HepG2 (cell line): ENCODE measurements around the gene RSPRY1. TPM values are rescaled to one million over a fixed set of nuclear protein-coding genes. Genes with fewer than 3 reads are reported as not detected.

Experiments used
- ARID2 ChIP-seq: sonication (generic); formaldehyde crosslinking; IDR thresholded peaks from 2 replicates; pipeline ENCODE4 v1.8.1; 2022; ENCODE audit warnings: mild to moderate bottlenecking, missing genetic modification reagents, borderline replicate concordance
- ELF3 ChIP-seq: IDR thresholded peaks from 2 replicates; pipeline ENCODE4 v1.6.1; 2016; ENCODE audit warnings: missing genetic modification reagents, missing compliant biosample characterization
- FOXO1 ChIP-seq: sonication (generic); formaldehyde crosslinking; IDR thresholded peaks from 2 replicates; pipeline ENCODE4 v1.4.0; 2020; ENCODE audit warnings: missing genetic modification reagents
- GATAD2A ChIP-seq: IDR thresholded peaks from 2 replicates; pipeline ENCODE4 v1.6.1; 2016
- GLI4 ChIP-seq: sonication (generic); formaldehyde crosslinking; IDR thresholded peaks from 2 replicates; pipeline ENCODE4 v1.5.1; 2020; ENCODE audit warnings: missing genetic modification reagents, mild to moderate bottlenecking, moderate library complexity, borderline replicate concordance
- HINFP ChIP-seq: sonication (generic); formaldehyde crosslinking; IDR thresholded peaks from 2 replicates; pipeline ENCODE4 v1.4.0; 2020; ENCODE audit warnings: low read depth, mild to moderate bottlenecking, missing genetic modification reagents
- HOXA9 ChIP-seq: sonication (generic); formaldehyde crosslinking; IDR thresholded peaks from 2 replicates; pipeline ENCODE4 v1.8.1; 2022; ENCODE audit warnings: missing genetic modification reagents, mild to moderate bottlenecking, moderate library complexity, borderline replicate concordance
- MEIS2 ChIP-seq: sonication (generic); formaldehyde crosslinking; IDR thresholded peaks from 2 replicates; pipeline ENCODE4 v1.9.0; 2021; ENCODE audit warnings: mild to moderate bottlenecking, missing genetic modification reagents
- MYC ChIP-seq: sonication (generic); formaldehyde crosslinking; IDR thresholded peaks from 2 replicates; pipeline ENCODE4 v1.9.0; 2021; ENCODE audit warnings: missing genetic modification reagents, borderline replicate concordance
- NFAT5 ChIP-seq: sonication (generic); formaldehyde crosslinking; IDR thresholded peaks from 2 replicates; pipeline ENCODE4 v1.4.0; 2020; ENCODE audit warnings: missing genetic modification reagents
- SP1 ChIP-seq, 2 experiments: fragments of 450-650 bp in 1 of 2; sonication (generic) in 1 of 2; formaldehyde crosslinking in 1 of 2; IDR thresholded peaks; 2 replicates each; pipeline versions ENCODE4 v1.4.0 to v1.6.1; 2016 to 2020; ENCODE audit warnings: missing genetic modification reagents in 1 of 2
- ZBTB42 ChIP-seq: sonication (generic); formaldehyde crosslinking; IDR thresholded peaks from 2 replicates; pipeline ENCODE4 v1.5.0; 2020; ENCODE audit warnings: mild to moderate bottlenecking, missing genetic modification reagents
- ZC3H13 ChIP-seq: sonication (generic); formaldehyde crosslinking; IDR thresholded peaks from 2 replicates; pipeline ENCODE4 v1.8.1; 2023; ENCODE audit warnings: mild to moderate bottlenecking, missing genetic modification reagents, moderate library complexity
- ZFP36L1 ChIP-seq: sonication (generic); formaldehyde crosslinking; IDR thresholded peaks from 2 replicates; pipeline ENCODE4 v1.8.0; 2022; ENCODE audit warnings: mild to moderate bottlenecking, missing genetic modification reagents, moderate library complexity
- ZFP62 ChIP-seq: sonication (generic); formaldehyde crosslinking; IDR thresholded peaks from 2 replicates; pipeline ENCODE4 v1.4.0; 2020; ENCODE audit warnings: missing genetic modification reagents
- ZMAT5 ChIP-seq: sonication (generic); formaldehyde crosslinking; IDR thresholded peaks from 2 replicates; pipeline ENCODE4 v1.5.0; 2020; ENCODE audit warnings: mild to moderate bottlenecking, low read depth, missing genetic modification reagents, borderline replicate concordance
- ZNF296 ChIP-seq: sonication (generic); formaldehyde crosslinking; conservative IDR thresholded peaks from 2 replicates; pipeline ENCODE4 v1.5.0; 2020; ENCODE audit warnings: mild to moderate bottlenecking, missing genetic modification reagents
- ZNF317 ChIP-seq: sonication (generic); formaldehyde crosslinking; IDR thresholded peaks from 2 replicates; pipeline ENCODE4 v1.5.0; 2020; ENCODE audit warnings: mild to moderate bottlenecking, missing genetic modification reagents
- ZNF44 ChIP-seq: sonication (generic); formaldehyde crosslinking; IDR thresholded peaks from 2 replicates; pipeline ENCODE4 v1.5.1; 2020; ENCODE audit warnings: mild to moderate bottlenecking, missing genetic modification reagents
- ZNF572 ChIP-seq: sonication (generic); formaldehyde crosslinking; IDR thresholded peaks from 2 replicates; pipeline ENCODE4 v1.5.1; 2020; ENCODE audit warnings: mild to moderate bottlenecking, missing genetic modification reagents
- ZNF672 ChIP-seq: sonication (generic); formaldehyde crosslinking; IDR thresholded peaks from 2 replicates; pipeline ENCODE4 v1.8.1; 2022; ENCODE audit warnings: missing genetic modification reagents
- ZNF740 ChIP-seq: sonication (generic); formaldehyde crosslinking; IDR thresholded peaks from 2 replicates; pipeline ENCODE4 v1.4.0; 2020; ENCODE audit warnings: missing genetic modification reagents
- ZSCAN31 ChIP-seq: sonication (generic); formaldehyde crosslinking; IDR thresholded peaks from 2 replicates; pipeline ENCODE4 v1.5.0; 2020; ENCODE audit warnings: low read depth, mild to moderate bottlenecking, missing genetic modification reagents
- polyA plus RNA-seq, 8 experiments: library from polyadenylated mRNA; depleted of rRNA in 3 of 8; stranded (reverse) in 7 of 8; unstranded in 1 of 8; fragments of >200 nt; fragmentation: Illumina TruSeq in 4 of 8; extraction: Trizol in 4 of 8; gene quantifications; 2 replicates each; pipeline versions ENCODE4 v1.2.1 to v1.2.3, GENCODE V29; 2011 to 2016; ENCODE audit warnings: low read depth in 4 of 8, missing spikeins in 1 of 8, mixed read lengths in 1 of 8; ENCODE audit not compliant: insufficient read depth in 1 of 8
- total RNA-seq, 5 experiments: library from RNA; depleted of rRNA; stranded (reverse); fragments of >200 nt; fragmentation: Illumina TruSeq; extraction: Trizol; gene quantifications; 2 replicates each; pipeline ENCODE4 v1.2.3, GENCODE V29; 2016; ENCODE audit warnings: low read depth in 1 of 5

RSPRY1 gene
- total and polyA plus RNA-seq, 2 of the 13 experiments (the other 11 are each of a cell fraction or from before 2014, with no cell fraction given), result 53.4 to 61.0 TPM

GRCh38 chr16:57284209-57284951, 98.3 kb downstream of the RSPRY1 start, which contains the start of gene PLLP (continued):
- TF ChIP-seq ZC3H13 (CRISPR knock-in tag) (no peak; the same call in 1 of the 2 replicates), ZNF296 (CRISPR knock-in tag) (peak; percentile 93), ZBTB42 (CRISPR knock-in tag) (peak; percentile 98), ZFP62 (CRISPR knock-in tag) (no peak), MEIS2 (CRISPR knock-in tag) (peak; percentile 94), SP1 (IDR thresholded peaks at IDR 0.05) (no peak), SP1 (CRISPR knock-in tag; IDR thresholded peaks at IDR 0.05) (peak; percentile 98), MYC (CRISPR knock-in tag) (peak; percentile 84), ZNF572 (no peak; the same call in 1 of the 2 replicates), ZNF44 (peak; percentile 86; the same call in 1 of the 2 replicates), NFAT5 (CRISPR knock-in tag) (peak; percentile 99), ARID2 (CRISPR knock-in tag) (0 out of 2 replicates have a peak, but pooled peaks have one; percentile 80), ZNF672 (no peak), GLI4 (CRISPR knock-in tag) (peak; percentile 99), ZMAT5 (no peak), ZSCAN31 (peak; percentile 99), ELF3 (CRISPR knock-in tag) (0 out of 2 replicates have a peak, but pooled peaks have one; percentile 58), HINFP (peak; percentile 93), FOXO1 (CRISPR knock-in tag) (peak; percentile 55; the same call in 1 of the 2 replicates), ZNF317 (CRISPR knock-in tag) (no peak), ZFP36L1 (CRISPR knock-in tag) (peak; percentile 63; the same call in 1 of the 2 replicates), HOXA9 (CRISPR knock-in tag) (peak; percentile 79), GATAD2A (CRISPR knock-in tag) (peak; percentile 18; the same call in 1 of the 2 replicates), ZNF740 (CRISPR knock-in tag) (0 out of 2 replicates have a peak, but pooled peaks have one; percentile 25)
